NT2/D1 (cell line): ENCODE results near the gene RDM1.

Experiments used
- DNase-seq: peaks from one replicate; pipeline ENCODE4 v3.0.0-alpha.2; 2011; ENCODE audit warnings: low read depth, low spot score
- H3K27me3 ChIP-seq: 2 replicates; pipeline ENCODE4 v1.6.0; 2011; ENCODE audit warnings: mild to moderate bottlenecking; ENCODE audit not compliant: insufficient read length, insufficient read depth
- H3K36me3 ChIP-seq: 2 replicates; pipeline ENCODE4 v1.6.1; 2011; ENCODE audit warnings: mild to moderate bottlenecking, low read length, mixed read lengths; ENCODE audit not compliant: insufficient read depth, insufficient read length
- H3K4me1 ChIP-seq: 2 replicates; pipeline ENCODE4 v1.5.1; 2011; ENCODE audit not compliant: insufficient read depth, insufficient read length
- H3K4me3 ChIP-seq: 2 replicates; pipeline ENCODE4 v1.5.1; 2011; ENCODE audit warnings: low read depth; ENCODE audit not compliant: insufficient read length
- H3K9ac ChIP-seq: 2 replicates; pipeline ENCODE4 v1.6.0; 2011; ENCODE audit warnings: low read depth; ENCODE audit not compliant: insufficient read length
- H3K9me3 ChIP-seq: 2 replicates; pipeline ENCODE4 v1.5.1; 2011; ENCODE audit warnings: mild to moderate bottlenecking, low read length; ENCODE audit not compliant: insufficient read depth
- SUZ12 ChIP-seq: IDR thresholded peaks from 2 replicates; pipeline ENCODE4 v1.6.1; 2011; ENCODE audit not compliant: insufficient read length, insufficient read depth; ENCODE audit errors: extremely low read depth
- YY1 ChIP-seq: IDR thresholded peaks from 2 replicates; pipeline ENCODE4 v1.6.1; 2011; ENCODE audit not compliant: insufficient read length, insufficient read depth
- ZNF274 ChIP-seq: IDR thresholded peaks from 2 replicates; pipeline ENCODE4 v1.6.1; 2011; ENCODE audit warnings: mild to moderate bottlenecking, low read depth, low read length

Gene RDM1

GRCh38 chr17:35889241-35889640, 41.3 kb downstream of the RDM1 start:
- no peaks in the 10 kb centered on the region for H3K27me3 ChIP-seq
- no peaks in the 10 kb centered on the region for H3K4me1 ChIP-seq
- no peaks in the 10 kb centered on the region for H3K36me3 ChIP-seq
- H3K9ac ChIP-seq, result no peak overlapping the region
- no peak overlapping the region for H3K4me3 ChIP-seq
- H3K9me3 ChIP-seq, result no peaks in the 10 kb centered on the region
- TF ChIP-seq ZNF274, result no peak
- TF ChIP-seq SUZ12, result no peak
- TF ChIP-seq YY1, result no peak
- DNase-seq, result no peak

GRCh38 chr17:35879773-35880654, 50.6 kb downstream of the RDM1 start, which contains the start of gene CCL5:
Gene CCL5, minus strand, starts transcription at chr17:35880360.
- H3K9ac ChIP-seq, result no peak within 1 kb of the TSS
- no peak for DNase-seq

GRCh38 chr17:35878361-35878760, 52.2 kb downstream of the RDM1 start:
- no peak overlapping the region for H3K4me3 ChIP-seq
- H3K9me3 ChIP-seq, result no peaks in the 10 kb centered on the region
- no peak for DNase-seq
- TF ChIP-seq ZNF274 (no peak), YY1 (no peak), SUZ12 (no peak)
- H3K4me1 ChIP-seq, result no peaks in the 10 kb centered on the region
- H3K27me3 ChIP-seq, result no peaks in the 10 kb centered on the region
- no peak overlapping the region for H3K9ac ChIP-seq
- H3K36me3 ChIP-seq, result no peaks in the 10 kb centered on the region

More at GRCh38 chr17:35879773-35880654, 50.6 kb downstream of the RDM1 start, which contains the start of gene CCL5:
- Histone ChIP-seq H3K4me3 (no peak within 1 kb of the TSS), H3K9me3 (no peaks in the 10 kb centered on the region), H3K27me3 (no peaks in the 10 kb centered on the region), H3K36me3 (no peaks in the 10 kb centered on the region), H3K4me1 (no peaks in the 10 kb centered on the region)
- TF ChIP-seq YY1 (no peak), ZNF274 (no peak)

GRCh38 chr17:35877345-35878029, 53.1 kb downstream of the RDM1 start:
- DNase-seq, result no peak
- Histone ChIP-seq H3K4me3 (no peak overlapping the region), H3K9me3 (no peaks in the 10 kb centered on the region), H3K4me1 (no peaks in the 10 kb centered on the region), H3K9ac (no peak overlapping the region), H3K27me3 (no peaks in the 10 kb centered on the region), H3K36me3 (no peaks in the 10 kb centered on the region)
- no peak for TF ChIP-seq ZNF274
- no peak for TF ChIP-seq YY1

GRCh38 chr17:35876534-35876933, 54.0 kb downstream of the RDM1 start:
- Histone ChIP-seq H3K4me3 (no peak overlapping the region), H3K9ac (no peak overlapping the region), H3K27me3 (no peaks in the 10 kb centered on the region), H3K36me3 (no peaks in the 10 kb centered on the region), H3K9me3 (no peaks in the 10 kb centered on the region), H3K4me1 (no peaks in the 10 kb centered on the region)
- TF ChIP-seq ZNF274 (no peak), YY1 (no peak), SUZ12 (no peak)
- DNase-seq, result no peak

GRCh38 chr17:35875800-35876139, 54.8 kb downstream of the RDM1 start:
- TF ChIP-seq YY1 (no peak), ZNF274 (no peak), SUZ12 (no peak)
- no peak overlapping the region for H3K9ac ChIP-seq
- H3K4me3 ChIP-seq, result no peak overlapping the region
- H3K4me1 ChIP-seq, result no peaks in the 10 kb centered on the region
- no peaks in the 10 kb centered on the region for H3K9me3 ChIP-seq
- no peaks in the 10 kb centered on the region for H3K27me3 ChIP-seq
- no peaks in the 10 kb centered on the region for H3K36me3 ChIP-seq
- no peak for DNase-seq

- Histone ChIP-seq H3K4me3 (no peak overlapping the region), H3K9ac (no peak overlapping the region), H3K4me1 (no peaks in the 10 kb centered on the region), H3K36me3 (no peaks in the 10 kb centered on the region), H3K27me3 (no peaks in the 10 kb centered on the region), H3K9me3 (no peaks in the 10 kb centered on the region)
- TF ChIP-seq YY1 (no peak), SUZ12 (no peak), ZNF274 (no peak)
- DNase-seq, result no peak
Measured at GRCh38 chr17:35875072-35875799, 55.3 kb downstream of the RDM1 start.
